Measurements from ENCODE around the gene SEMA3A.

DNA sequence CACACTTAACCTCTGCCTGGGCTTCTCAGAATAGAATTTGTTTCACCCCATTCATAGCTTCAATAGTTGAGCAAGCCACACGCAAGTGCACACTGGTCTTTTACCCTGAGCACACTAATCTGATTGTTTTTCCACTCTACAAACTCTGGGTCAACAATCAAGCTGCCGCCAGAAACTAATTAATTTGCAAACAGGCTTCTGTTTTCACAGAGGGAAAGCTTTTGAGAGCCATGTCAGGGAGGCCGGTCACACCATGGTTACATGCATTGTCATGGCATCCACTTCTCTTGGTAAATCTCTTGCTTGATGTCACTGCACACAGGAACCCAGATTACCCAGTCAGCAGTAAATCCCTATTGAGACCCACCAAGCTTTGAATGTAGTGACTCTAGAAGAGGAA is 154.2 kb downstream of the SEMA3A start:
- TF ChIP-seq, protein P1, sequence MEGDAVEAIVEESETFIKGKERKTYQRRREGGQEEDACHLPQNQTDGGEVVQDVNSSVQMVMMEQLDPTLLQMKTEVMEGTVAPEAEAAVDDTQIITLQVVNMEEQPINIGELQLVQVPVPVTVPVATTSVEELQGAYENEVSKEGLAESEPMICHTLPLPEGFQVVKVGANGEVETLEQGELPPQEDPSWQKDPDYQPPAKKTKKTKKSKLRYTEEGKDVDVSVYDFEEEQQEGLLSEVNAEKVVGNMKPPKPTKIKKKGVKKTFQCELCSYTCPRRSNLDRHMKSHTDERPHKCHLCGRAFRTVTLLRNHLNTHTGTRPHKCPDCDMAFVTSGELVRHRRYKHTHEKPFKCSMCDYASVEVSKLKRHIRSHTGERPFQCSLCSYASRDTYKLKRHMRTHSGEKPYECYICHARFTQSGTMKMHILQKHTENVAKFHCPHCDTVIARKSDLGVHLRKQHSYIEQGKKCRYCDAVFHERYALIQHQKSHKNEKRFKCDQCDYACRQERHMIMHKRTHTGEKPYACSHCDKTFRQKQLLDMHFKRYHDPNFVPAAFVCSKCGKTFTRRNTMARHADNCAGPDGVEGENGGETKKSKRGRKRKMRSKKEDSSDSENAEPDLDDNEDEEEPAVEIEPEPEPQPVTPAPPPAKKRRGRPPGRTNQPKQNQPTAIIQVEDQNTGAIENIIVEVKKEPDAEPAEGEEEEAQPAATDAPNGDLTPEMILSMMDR (IDR thresholded peaks at IDR 0.05), result no peak
- TF ChIP-seq ZFX (IDR thresholded peaks at IDR 0.05; ENCODE audit: borderline replicate concordance), result no peak

All from 22Rv1 (cell line).